GM13977 (cell line): ENCODE results near the gene TMEM223.
A peak's percentile ranks its signal among the peaks of the same experiment; 100 is the strongest.

Experiments
- DNase-seq: peaks from one replicate; pipeline ENCODE4 v3.0.0; 2012; ENCODE audit warnings: low spot score
- CTCF ChIP-seq: IDR thresholded peaks from 2 replicates; pipeline ENCODE4 v1.5.1; 2012; ENCODE audit warnings: mild to moderate bottlenecking, control low read depth; ENCODE audit not compliant: insufficient read depth; ENCODE audit errors: extremely low read depth, missing control alignments
- in situ Hi-C: fragments of 300-500 bp; cut with MboI; formaldehyde crosslinking; loops from one replicate; pipeline ENCODE4 v1.12.0; 2022; ENCODE audit warnings: low sequenced_read_pairs, low pct_unique_long_range_greater_than_20kb, mixed read lengths, inconsistent platforms; ENCODE audit not compliant: unreplicated experiment

Gene TMEM223

GRCh38 chr11:62786318-62787004, 5.3 kb downstream of the TMEM223 start:
- in situ Hi-C loops = no loop called here
- peak; percentile 94 for DNase-seq
- TF ChIP-seq CTCF = peak; percentile 99

- TF ChIP-seq CTCF = no peak
- no peak for DNase-seq
- in situ Hi-C loops = no loop called here
These were observed 9.1 kb downstream of the TMEM223 start for GRCh38 chr11:62782753-62783152.

- in situ Hi-C loops = no loop called here
These were observed 13.4 kb downstream of the TMEM223 start for GRCh38 chr11:62778441-62778840.

GRCh38 chr11:62777389-62777788, 14.4 kb downstream of the TMEM223 start:
- peak; percentile 52 for DNase-seq
- TF ChIP-seq CTCF = no peak
- in situ Hi-C loops = no loop called here

More at GRCh38 chr11:62778441-62778840, 13.4 kb downstream of the TMEM223 start:
- DNase-seq = no peak
- no peak for TF ChIP-seq CTCF

- no peak for TF ChIP-seq CTCF
- DNase-seq = no peak
- in situ Hi-C loops = no loop called here
These were observed 16.2 kb downstream of the TMEM223 start for GRCh38 chr11:62775646-62776045.

- DNase-seq = no peak
- no peak for TF ChIP-seq CTCF
- in situ Hi-C loops = no loop called here
These were observed 17.4 kb downstream of the TMEM223 start for GRCh38 chr11:62774407-62774806.
